Left renal pelvis (tissue), 4 donors: Measurements from ENCODE around the gene RHPN2. TPM values are rescaled to one million over a fixed set of nuclear protein-coding genes. Genes with fewer than 3 reads are reported as not detected.
"Not testable (repeated sequence)": the region's sequence is repeated elsewhere in the genome, so short reads cannot be mapped to it uniquely, and the experiment has no call there.

Experiments used
- DNase-seq, 4 donors: peaks; one replicate each; pipeline ENCODE4 v3.0.0-alpha.2; 2013; ENCODE audit warnings: low read depth in 4 of 4, low spot score in 3 of 4
- polyA plus RNA-seq, 4 donors: library from polyadenylated mRNA; unstranded; fragments of 120-200 nt; gene quantifications; one replicate each; pipeline ENCODE4 v1.2.1, GENCODE V29; 2013; ENCODE audit not compliant: insufficient read length in 4 of 4

RHPN2 gene
- polyA plus RNA-seq, 4 donors = 3.8 to 20.4 (median 18.2) TPM

- DNase-seq = no peak
Observed at GRCh38 chr19:33035461-33035860, 29.2 kb downstream of the RHPN2 start.

GRCh38 chr19:33032218-33032781 is 32.4 kb downstream of the RHPN2 start:
- DNase-seq = no peak

GRCh38 chr19:33029746-33030303 is 34.9 kb downstream of the RHPN2 start:
- no peak for DNase-seq

- not testable (repeated sequence) for DNase-seq
Observed at GRCh38 chr19:33026602-33027001, 38.1 kb downstream of the RHPN2 start.

- DNase-seq = not testable (repeated sequence)
Observed at GRCh38 chr19:33025468-33026238, 39.0 kb downstream of the RHPN2 start.

- DNase-seq = no peak
Observed at GRCh38 chr19:33024398-33024797, 40.3 kb downstream of the RHPN2 start.

- DNase-seq = no peak
Observed at GRCh38 chr19:33022472-33023116, 42.1 kb downstream of the RHPN2 start.

GRCh38 chr19:33010891-33011290 is 53.8 kb downstream of the RHPN2 start:
- DNase-seq = not testable (repeated sequence)

- DNase-seq = no peak
Observed at GRCh38 chr19:33008738-33009137, 56.0 kb downstream of the RHPN2 start.

- DNase-seq = peak in 2 of 4 donors; percentile 22 to 24
Observed at GRCh38 chr19:33005440-33005839, 59.2 kb downstream of the RHPN2 start.

- DNase-seq = not testable (repeated sequence)
Observed at GRCh38 chr19:33003424-33004024, 61.2 kb downstream of the RHPN2 start.

GRCh38 chr19:33002126-33002865 is 62.4 kb downstream of the RHPN2 start:
- DNase-seq = not testable (repeated sequence)

- no peak for DNase-seq
Observed at GRCh38 chr19:33000910-33001309, 63.8 kb downstream of the RHPN2 start.

GRCh38 chr19:33000510-33000909 is 64.2 kb downstream of the RHPN2 start:
- DNase-seq = no peak

- no peak for DNase-seq
Observed at GRCh38 chr19:32998722-32999121, 66.0 kb downstream of the RHPN2 start.

GRCh38 chr19:32997716-32998355 is 66.9 kb downstream of the RHPN2 start:
- DNase-seq = no peak

GRCh38 chr19:32997061-32997464 is 67.6 kb downstream of the RHPN2 start:
- DNase-seq = not testable (repeated sequence)

- not testable (repeated sequence) for DNase-seq
Observed at GRCh38 chr19:32995966-32996365, 68.7 kb downstream of the RHPN2 start.

- no peak for DNase-seq
Observed at GRCh38 chr19:32988724-32989123, 76.0 kb downstream of the RHPN2 start.

GRCh38 chr19:32988254-32988653 is 76.4 kb downstream of the RHPN2 start:
- not testable (repeated sequence) for DNase-seq
